ENCODE data around the gene PTGDR.
A peak's percentile ranks its signal among the peaks of the same experiment; 100 is the strongest.

Gene PTGDR

GRCh38 chr14:52315355-52315718 lies 47.8 kb downstream of the PTGDR start:
- no peaks in the 10 kb centered on the region for H3K27me3 ChIP-seq
- peak overlapping the region; percentile 93 for H3K4me3 ChIP-seq
- H3K9ac ChIP-seq: peak overlapping the region; percentile 88

GRCh38 chr14:52318062-52318461 lies 50.6 kb downstream of the PTGDR start:
- no peak for TF ChIP-seq Cebpa-rat (IDR thresholded peaks at IDR 0.05)
- Histone ChIP-seq H3K27me3 (no peaks in the 10 kb centered on the region), H3K9me3 (peaks cover 44% of the 10 kb centered on the region), H3K9ac (peak overlapping the region; percentile 88), H3K4me1 (peaks cover 32% of the 10 kb centered on the region), H3K4me3 (peak overlapping the region; percentile 93), H3K36me3 (peaks cover 46% of the 10 kb centered on the region), H3K27ac (peak overlapping the region; percentile 87), H3K4me2 (peak overlapping the region; percentile 98), H4K20me1 (peaks cover 12% of the 10 kb centered on the region)

More at GRCh38 chr14:52315355-52315718, 47.8 kb downstream of the PTGDR start:
- peaks cover 12% of the 10 kb centered on the region for H4K20me1 ChIP-seq
- peaks cover 19% of the 10 kb centered on the region for H3K36me3 ChIP-seq
- H3K4me1 ChIP-seq: peaks cover 56% of the 10 kb centered on the region
- peak overlapping the region; percentile 98 for H3K4me2 ChIP-seq
- H3K27ac ChIP-seq: peak overlapping the region; percentile 87
- TF ChIP-seq Cebpa-rat (IDR thresholded peaks at IDR 0.05): no peak
- H3K9me3 ChIP-seq: peaks cover 17% of the 10 kb centered on the region

- Histone ChIP-seq H3K4me1 (peaks cover 41% of the 10 kb centered on the region), H3K36me3 (peaks cover 50% of the 10 kb centered on the region)
Observed at GRCh38 chr14:52318826-52319645, 51.5 kb downstream of the PTGDR start.

GRCh38 chr14:52319919-52320318 lies 52.4 kb downstream of the PTGDR start:
- Histone ChIP-seq H3K27ac (no peak overlapping the region), H3K9me3 (peaks cover 57% of the 10 kb centered on the region), H4K20me1 (peaks cover 23% of the 10 kb centered on the region), H3K9ac (no peak overlapping the region), H3K4me3 (peak overlapping the region; percentile 23; the same call in 1 of the 2 replicates), H3K4me1 (peaks cover 50% of the 10 kb centered on the region), H3K36me3 (peaks cover 50% of the 10 kb centered on the region), H3K27me3 (no peaks in the 10 kb centered on the region), H3K4me2 (peak overlapping the region; percentile 98)
- TF ChIP-seq Cebpa-rat (IDR thresholded peaks at IDR 0.05): no peak

More at GRCh38 chr14:52318826-52319645, 51.5 kb downstream of the PTGDR start:
- Histone ChIP-seq H3K9me3 (peaks cover 54% of the 10 kb centered on the region), H3K27ac (peak overlapping the region; percentile 39; the same call in 1 of the 2 replicates), H4K20me1 (peaks cover 14% of the 10 kb centered on the region), H3K27me3 (no peaks in the 10 kb centered on the region), H3K4me2 (peak overlapping the region; percentile 98), H3K4me3 (peak overlapping the region; percentile 93), H3K9ac (no peak overlapping the region)
- TF ChIP-seq Cebpa-rat (IDR thresholded peaks at IDR 0.05): no peak

GRCh38 chr14:52325126-52325525 lies 57.6 kb downstream of the PTGDR start:
- Histone ChIP-seq H3K9me3 (peaks cover 49% of the 10 kb centered on the region), H3K4me3 (no peak overlapping the region), H3K27ac (0 out of 2 replicates have a peak overlapping the region, but pooled peaks have one; percentile 65), H3K4me2 (peak overlapping the region; percentile 78), H4K20me1 (peaks cover 39% of the 10 kb centered on the region), H3K9ac (no peak overlapping the region), H3K36me3 (peaks cover 66% of the 10 kb centered on the region), H3K27me3 (no peaks in the 10 kb centered on the region), H3K4me1 (peaks cover 54% of the 10 kb centered on the region)
- peak; percentile 94 for TF ChIP-seq Cebpa-rat (IDR thresholded peaks at IDR 0.05)

GRCh38 chr14:52325630-52326029 lies 58.1 kb downstream of the PTGDR start:
- peaks cover 48% of the 10 kb centered on the region for H3K9me3 ChIP-seq
- H3K9ac ChIP-seq: no peak overlapping the region
- peaks cover 65% of the 10 kb centered on the region for H3K36me3 ChIP-seq
- H3K4me3 ChIP-seq: no peak overlapping the region
- no peak overlapping the region for H3K27ac ChIP-seq
- H4K20me1 ChIP-seq: peaks cover 39% of the 10 kb centered on the region
- H3K4me1 ChIP-seq: peaks cover 54% of the 10 kb centered on the region
- no peak for TF ChIP-seq Cebpa-rat (IDR thresholded peaks at IDR 0.05)
- peak overlapping the region; percentile 78 for H3K4me2 ChIP-seq
- no peaks in the 10 kb centered on the region for H3K27me3 ChIP-seq

Data from BLaER1 (cell line).